Measurements from ENCODE around the gene ANO2.

GRCh38 chr12:5864301-5864700, 80.8 kb downstream of the ANO2 start:
- TF ChIP-seq, protein P1, sequence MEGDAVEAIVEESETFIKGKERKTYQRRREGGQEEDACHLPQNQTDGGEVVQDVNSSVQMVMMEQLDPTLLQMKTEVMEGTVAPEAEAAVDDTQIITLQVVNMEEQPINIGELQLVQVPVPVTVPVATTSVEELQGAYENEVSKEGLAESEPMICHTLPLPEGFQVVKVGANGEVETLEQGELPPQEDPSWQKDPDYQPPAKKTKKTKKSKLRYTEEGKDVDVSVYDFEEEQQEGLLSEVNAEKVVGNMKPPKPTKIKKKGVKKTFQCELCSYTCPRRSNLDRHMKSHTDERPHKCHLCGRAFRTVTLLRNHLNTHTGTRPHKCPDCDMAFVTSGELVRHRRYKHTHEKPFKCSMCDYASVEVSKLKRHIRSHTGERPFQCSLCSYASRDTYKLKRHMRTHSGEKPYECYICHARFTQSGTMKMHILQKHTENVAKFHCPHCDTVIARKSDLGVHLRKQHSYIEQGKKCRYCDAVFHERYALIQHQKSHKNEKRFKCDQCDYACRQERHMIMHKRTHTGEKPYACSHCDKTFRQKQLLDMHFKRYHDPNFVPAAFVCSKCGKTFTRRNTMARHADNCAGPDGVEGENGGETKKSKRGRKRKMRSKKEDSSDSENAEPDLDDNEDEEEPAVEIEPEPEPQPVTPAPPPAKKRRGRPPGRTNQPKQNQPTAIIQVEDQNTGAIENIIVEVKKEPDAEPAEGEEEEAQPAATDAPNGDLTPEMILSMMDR (IDR thresholded peaks at IDR 0.05; ENCODE audit: low read depth, low read length) = no peak
- no peak for TF ChIP-seq EZH2phosphoT487 (IDR thresholded peaks at IDR 0.05; ENCODE audit: low read depth)
